ENCODE data around the gene AJUBA.

- TF ChIP-seq BHLHE40 (IDR thresholded peaks at IDR 0.05; ENCODE audit: borderline replicate concordance) (no peak), SP1 (IDR thresholded peaks at IDR 0.05) (no peak), SUZ12 (IDR thresholded peaks at IDR 0.05) (no peak), TARDBP (IDR thresholded peaks at IDR 0.05) (no peak)
Measured at GRCh38 chr14:22991852-22992251, 9.5 kb upstream of the AJUBA start.

Data from HEK293T (cell line).